Fibroblast of gingiva (primary cell): ENCODE data around the gene RAB19.
"Not testable (repeated sequence)": the region's sequence is repeated elsewhere in the genome, so short reads cannot be mapped to it uniquely, and the experiment has no call there.

Experiments used
- DNase-seq: peaks from one replicate; pipeline ENCODE4 v3.0.0-alpha.2; 2011; ENCODE audit warnings: low read depth

RAB19 gene

DNA sequence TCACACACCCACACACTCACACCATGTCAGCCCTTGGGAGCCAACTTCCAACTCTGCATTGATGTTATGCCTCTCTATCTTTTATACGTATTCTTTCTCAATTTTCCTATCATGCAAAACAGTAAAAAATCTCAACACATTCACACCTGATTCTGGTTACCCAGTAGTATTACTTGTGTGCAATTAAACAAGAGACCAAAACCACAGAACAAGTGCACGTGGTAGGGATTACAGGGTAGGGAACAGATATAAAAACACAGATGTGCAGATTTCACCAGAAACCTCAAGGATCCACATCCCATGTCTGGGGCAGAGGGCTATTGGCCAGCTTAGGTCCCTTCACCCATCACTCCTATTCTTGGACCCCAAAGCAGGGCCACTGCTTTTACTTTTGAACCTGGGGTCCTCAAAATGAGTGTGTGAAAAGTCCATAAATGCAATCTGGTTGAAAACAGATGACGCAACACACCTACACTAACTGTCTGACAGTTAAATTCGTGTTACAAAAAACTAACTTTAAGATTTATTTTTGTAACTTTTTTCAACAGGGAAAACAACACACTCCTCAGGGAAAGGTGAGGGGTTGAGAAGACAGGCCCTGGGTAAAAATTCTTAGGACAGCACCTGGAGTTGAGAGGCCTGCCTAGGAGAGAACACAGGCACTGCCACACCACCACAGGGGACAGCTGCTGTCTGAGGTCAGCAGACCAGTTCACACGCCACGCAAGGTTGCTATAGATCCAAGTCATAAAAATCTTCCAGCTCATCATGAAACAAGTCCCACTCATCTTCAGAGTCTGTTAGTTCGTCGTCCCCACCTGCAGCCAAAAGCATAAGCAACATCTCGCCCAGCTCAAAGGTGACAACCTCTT lies 50.2 kb downstream of the RAB19 start:
- DNase-seq = not testable (repeated sequence)

DNA sequence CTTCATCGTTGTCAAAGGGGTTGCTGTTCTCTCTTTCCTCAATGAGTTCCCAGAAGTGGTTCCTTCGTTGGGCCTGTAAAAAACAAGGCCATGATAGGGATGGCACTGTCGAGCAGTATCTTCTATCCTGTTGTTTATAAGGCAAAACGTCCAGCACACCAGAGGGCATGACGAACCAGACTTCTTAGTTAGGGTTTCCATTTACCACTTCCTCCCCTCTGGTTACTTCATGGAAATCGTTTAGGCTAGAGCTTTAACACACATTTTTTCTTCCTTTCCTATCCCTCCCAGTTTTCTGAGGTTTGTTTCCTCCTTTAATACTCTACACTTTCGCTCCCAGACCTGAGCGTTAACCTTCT lies 50.8 kb downstream of the RAB19 start:
- no peak for DNase-seq

DNA sequence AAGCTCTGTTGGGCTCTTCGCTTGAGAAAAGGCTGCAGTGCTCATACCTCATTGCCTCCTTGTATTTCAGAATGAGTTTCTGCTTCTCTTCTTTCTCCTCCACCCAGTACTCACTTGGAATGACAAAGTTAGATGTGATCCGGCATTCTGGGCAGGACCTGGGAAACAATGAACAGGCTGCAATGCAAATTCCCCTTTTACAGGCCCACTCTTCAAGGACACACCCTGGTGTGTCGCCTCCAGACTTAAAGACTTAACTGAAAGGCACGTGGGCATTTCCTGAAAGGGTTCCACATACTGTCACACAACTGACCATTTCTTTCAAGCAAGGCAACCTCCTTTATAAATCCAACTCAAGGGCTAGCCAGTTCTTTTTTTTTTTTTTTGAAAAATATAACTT lies 51.9 kb downstream of the RAB19 start:
- DNase-seq = no peak

DNA sequence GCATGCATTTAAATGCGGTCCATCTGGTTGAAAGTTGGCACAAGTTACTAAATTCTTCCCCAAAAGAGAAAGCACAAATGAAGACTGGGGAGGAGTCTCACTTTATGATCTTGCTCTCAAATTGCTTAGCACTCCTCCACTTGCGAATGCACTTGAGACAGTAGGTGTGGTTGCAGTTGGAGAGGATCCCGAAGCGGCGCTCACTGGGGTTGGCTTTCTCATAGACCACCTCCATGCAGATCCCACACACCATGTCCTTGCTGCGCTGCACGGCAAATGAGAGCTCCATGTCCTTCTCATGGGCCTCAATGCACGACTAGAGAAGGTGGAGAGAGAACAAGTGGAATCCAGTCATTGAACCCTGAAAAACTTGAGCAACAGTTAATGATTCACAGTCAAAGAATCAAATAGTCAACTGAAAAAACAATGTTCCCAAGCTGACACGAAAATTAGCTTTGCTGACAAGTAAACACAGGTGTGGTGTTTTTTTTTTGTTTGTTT lies 52.7 kb downstream of the RAB19 start:
- no peak for DNase-seq

DNA sequence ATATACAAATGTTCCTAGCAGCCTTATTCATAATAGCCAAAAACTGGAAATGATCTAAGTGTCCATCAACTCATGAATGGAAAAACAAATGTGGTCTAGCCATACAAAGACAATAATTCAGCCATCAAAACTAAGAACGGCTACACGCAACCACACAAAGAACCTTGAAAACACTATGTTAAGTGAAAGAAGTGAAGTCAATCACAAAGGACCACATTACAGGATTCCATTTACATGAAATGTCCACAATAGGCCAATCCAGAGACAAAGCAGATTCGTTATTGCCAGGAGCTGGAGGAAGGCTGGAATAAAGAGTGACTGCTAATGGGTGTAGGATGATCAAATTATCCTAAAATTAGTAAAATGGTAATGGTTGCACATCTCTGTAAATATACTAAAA lies 54.3 kb downstream of the RAB19 start:
- no peak for DNase-seq

DNA sequence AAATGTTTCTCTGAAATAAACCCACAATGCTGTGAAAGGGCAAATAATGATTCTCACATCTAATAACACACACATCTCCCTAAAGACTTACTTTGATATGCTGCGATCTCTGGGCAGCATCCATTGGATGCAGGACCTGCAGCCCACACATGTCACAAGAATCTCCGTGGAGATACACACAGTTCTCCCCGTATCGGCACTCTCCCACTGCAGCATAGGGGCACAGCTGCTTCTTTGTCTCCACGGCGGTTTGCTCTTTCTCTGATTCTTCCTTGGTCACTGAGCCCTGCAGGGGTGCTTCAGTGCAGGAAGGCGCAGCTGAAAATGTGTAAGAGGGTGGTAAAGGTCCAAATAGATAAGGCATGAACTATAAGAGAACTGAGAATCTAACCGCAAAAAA lies 55.1 kb downstream of the RAB19 start:
- DNase-seq = no peak

DNA sequence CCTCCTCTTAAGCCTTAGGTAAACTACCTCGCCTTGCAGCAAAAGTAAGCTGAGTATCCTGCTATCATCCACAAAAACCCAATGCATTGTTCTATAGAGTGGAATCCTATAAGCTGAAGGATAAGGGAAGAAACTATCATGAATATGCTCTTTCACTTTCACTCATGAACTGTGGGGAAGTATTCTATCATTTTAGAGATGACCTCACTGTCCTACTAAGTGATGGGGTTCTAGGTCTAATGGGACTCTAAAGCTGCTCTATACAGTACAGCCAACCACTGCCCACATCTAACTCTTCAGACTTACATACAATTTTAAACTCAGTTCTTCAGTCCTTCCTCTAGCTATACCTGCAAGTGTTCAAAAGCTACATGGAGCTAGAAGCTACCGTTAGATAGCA lies 59.3 kb downstream of the RAB19 start:
- no peak for DNase-seq

DNA sequence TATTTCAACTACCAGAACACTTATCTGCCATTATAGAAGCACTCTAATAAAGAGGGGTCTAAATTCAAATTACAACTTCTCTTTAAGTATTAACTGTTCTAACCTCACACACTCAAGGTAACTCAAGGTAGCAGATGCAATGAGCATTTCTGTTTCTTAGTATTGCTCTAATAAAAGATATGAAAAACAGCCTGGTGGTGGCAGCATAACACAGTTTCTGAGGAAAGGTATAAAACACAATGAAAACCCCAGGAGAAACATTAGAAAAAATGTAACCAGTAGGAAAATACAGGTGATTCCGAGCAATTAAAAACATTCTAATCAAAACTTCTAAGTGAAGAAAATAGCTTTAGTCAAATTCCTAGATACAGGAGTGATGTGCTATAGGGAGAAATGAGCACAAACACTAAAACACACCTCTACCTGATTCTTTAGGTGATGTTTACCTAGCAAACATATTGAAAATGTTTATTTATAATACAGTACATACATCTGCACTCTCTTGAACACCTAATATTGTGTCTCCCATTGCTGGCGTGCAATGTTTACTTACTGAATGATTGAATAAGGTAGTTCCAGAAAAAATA lies 72.0 kb downstream of the RAB19 start:
- DNase-seq = peak; percentile 3

DNA sequence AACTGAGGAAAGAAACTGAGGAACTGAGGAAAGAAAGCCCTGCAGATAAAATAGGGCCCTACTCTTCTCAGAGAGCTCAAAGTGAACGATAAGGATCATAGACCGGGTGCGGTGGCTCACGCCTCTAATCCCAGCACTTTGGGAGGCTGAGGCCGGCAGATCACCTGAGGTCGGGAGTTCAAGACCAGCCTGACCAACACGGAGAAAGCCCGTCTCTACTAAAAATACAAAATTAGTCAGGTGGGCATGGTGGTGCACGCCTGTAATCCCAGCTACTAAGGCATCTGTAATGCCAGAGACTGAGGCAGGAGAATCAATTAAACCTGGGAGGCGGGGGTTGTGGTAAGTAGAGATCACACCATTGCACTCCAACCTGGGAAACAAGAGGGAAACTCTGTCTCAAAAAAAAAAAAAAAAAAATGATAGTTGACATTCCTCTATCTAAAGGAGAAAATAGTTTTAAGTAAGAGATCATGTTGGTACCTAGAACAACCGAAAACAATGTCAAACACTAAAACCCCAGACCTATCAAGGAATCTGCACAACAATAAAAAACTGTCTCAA lies 72.9 kb downstream of the RAB19 start:
- no peak for DNase-seq
